ENCODE data around the gene VASH1.
A peak's percentile ranks its signal among the peaks of the same experiment; 100 is the strongest.

The VASH1 gene

DNA sequence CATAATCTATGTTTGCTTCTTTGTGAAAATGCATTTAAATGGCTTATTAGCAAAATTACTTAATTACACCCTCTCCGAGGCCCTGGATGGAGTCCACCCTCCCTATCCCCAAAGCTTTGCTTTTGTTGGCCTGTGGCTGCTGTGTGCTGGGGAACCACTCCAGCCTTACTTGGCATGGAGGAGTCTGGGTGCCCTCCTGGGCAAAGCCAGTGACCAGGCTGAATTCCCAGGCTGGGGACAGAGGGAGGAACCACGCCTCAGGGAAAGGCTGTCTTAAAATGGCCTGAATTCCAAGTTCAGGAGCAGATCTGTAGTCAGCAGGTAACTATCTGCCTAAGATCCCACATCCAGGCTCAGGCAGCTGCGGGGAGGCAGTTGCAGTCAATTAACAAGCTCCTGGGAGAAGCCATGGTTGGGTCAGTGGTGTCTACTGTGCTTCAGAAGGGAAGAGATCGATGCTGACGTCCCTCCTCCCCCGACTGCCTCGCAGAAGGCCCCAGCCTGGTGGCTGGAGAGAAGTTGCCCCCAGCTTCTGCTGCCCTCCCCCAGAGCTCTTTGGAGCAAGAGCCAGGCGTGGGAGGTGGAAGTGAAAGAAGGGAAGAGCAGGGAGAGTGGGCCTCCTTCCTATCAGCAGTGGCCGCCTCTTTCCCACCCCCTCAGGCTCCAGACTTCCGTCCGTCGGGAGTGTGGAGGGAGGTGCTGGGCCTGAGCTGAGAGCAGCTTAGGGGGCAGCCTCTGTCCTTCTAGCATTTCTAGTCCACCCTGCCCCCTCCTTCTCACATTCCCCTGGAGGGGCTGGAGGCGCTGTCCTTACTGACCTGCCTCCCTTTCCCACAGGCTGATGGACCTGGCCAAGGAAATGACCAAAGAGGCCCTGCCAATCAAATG lies 11.3 kb downstream of the VASH1 start:
- DNase-seq = no peak

DNA sequence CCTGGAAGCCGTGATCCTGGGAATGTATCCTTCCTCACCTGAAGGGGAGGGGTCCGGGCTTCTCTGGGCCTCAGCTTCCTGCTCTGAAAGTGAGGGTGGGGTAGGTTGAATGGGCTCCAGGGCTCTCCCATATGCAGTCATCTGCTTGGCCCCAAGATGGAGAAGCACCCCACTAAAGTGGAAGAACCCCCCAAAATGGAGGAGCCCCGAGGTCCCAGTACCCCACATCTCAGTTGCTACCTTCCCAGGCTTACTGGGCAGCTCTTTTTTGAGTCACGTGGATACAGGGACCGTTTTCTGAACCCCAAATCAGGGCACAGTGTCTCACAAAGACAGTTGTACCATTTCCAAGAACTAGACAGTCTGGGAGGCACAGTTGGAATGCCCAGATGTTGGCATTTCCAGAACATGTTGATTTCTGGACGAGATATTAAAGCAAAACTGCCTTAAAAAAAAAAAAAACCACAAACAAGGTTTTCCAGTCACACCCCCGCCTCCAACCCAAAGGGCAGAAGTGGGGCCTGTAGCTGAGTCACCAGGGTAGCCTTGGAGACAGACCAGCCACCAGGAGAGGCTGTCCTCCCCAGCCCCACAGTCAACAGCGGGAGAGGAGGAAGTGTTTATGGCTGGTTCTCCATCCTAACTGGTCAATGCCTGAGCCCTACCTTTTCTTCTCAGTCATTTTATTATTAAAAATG lies 12.1 kb downstream of the VASH1 start:
- no peak for DNase-seq

DNA sequence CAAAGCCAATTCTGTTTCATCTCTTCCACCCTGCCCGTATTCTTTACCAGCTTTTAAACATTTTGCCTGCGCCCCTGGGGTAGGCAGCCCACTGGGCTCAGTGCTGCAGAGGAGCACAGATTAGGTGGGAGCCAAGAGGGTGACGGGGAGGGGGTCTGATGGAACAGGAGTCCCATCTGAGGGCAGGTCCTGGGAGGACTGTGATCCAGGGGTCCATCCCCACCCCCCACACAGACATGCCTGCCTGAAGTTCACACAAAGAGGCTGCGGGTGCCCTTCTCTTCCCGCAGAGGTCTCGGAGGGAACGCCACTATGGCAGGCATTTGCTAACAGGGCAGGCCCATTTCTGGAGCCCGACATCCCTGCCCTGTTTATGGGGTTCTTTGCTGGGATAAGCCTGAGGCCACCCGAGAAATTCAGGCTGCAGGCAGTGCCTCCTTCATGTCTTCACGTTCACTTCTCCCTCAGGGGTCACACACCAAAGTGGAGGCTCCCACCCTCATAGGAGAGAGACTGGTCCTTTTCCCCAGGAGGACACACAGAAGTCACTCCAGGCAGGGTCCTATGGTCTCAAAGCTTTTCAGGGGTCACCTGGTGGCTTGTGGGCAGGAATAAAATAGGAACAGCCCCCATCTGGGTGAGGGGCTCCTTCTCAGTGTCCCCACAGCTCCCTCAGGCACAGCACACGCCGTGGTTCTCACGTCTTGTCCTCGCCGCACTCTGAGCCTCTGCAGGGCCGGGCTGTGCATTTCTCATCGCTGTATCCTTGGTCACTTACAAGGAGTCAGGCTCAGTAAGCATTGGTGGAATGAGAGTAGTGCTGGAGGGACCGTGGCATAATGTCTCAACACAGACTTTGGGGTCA lies 12.9 kb downstream of the VASH1 start:
- no peak for DNase-seq

DNA sequence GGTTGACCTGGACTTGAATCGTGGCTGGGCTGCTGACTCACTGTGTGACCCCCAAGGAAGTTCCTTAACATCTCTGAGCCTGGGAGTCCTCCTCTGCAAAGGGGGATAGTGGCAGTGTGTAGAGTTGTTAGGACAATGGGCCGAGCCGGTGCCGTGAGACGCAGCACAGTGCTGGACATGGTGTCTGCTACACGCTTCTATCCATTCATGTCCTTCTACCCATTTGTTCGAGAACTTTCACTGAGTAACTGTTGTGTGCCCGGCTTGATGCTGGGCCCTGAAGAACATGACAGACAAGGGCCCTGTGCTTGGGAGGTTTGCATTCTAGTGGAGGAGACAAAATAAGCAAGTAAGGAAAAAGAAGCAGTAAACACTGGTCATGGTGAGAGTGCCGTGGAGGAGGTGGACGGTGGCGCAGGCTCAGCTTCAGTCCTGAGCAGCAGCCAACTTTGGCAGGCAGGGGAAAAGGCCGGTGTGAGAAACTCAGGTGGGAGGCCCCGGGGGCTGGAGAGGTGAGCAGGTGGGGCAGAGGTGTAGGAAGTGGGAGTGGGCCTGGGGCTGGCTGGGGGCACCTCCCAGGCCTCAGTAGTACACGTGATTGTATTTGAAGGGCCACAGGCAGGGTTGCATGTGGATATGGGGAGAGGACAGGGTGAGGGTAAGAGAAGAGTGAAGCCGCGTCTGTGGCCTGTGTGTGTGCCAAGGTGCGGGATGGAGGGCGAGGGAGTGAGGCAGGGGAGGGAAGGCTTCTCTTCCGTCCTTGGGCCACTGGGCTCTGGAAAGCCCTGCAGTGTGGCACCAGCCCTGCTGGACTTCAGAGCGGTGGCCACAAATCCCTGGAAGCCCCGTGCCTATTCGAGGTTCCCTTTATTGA lies 13.8 kb downstream of the VASH1 start:
- no peak for DNase-seq

DNA sequence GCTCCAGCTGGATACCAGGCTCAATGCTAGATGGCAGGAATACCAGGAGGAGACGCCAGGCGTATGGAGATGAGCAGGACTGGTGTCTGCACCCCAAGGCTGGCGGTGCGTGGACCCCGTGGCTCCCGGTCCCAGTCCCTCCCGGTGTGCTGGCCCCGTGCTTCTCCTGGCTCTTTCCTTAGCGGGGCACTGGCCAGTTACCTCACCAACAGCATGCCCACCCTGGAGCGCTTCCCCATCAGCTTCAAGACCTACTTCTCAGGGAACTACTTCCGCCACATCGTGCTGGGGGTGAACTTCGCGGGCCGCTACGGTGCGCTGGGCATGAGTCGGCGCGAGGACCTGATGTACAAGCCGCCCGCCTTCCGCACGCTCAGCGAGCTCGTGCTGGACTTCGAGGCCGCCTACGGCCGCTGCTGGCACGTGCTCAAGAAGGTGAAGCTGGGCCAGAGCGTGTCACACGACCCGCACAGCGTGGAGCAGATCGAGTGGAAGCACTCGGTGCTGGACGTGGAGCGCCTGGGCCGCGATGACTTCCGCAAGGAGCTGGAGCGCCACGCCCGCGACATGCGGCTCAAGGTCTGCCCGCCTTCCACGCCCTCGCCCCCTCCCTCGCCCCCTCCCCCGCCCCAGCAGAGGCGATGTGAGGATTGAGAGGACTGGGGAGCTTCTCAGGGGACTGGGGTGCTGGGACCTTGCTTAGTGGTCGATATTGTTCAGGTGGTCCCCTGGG lies 14.6 kb downstream of the VASH1 start:
- no peak for DNase-seq

DNA sequence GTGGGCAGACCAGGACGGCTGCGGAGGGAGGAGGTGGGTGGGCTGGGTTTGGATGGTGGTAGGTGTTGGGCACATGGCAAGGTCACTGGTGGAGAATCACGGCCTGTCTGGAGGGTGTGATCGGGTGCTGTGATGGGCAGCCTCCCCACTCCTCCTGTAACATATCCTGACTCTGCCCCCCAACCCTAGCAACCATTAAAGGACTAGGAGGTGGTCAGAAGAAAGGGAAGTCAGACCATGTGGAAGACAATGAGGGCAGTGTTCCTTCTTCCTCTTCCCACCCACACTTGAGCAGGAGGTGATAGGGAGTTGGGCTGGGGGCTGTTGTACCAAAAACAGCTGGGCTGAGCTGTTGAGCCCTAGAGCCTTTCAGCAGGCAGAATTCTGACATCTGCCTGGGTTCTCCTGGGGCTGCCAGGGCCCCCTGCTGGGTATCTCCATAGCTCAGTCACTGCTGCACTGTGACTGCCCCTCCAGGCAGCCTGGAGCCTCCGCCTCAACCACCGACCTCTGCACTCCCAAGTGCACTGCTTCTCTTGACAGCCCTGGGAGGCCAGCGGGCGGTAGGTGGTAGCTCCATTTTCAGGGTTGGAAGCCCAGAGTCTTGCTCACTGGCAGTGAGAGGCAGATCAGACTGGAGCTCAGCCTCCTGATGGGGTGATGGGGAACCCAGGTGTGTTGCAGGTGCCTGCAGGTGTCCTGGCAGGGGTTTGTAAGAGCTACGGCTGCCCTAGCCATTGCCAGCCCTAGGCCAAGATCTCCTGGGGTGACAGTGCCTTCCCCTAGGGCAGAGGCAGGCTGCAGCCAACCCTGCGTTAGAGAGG lies 15.4 kb downstream of the VASH1 start:
- DNase-seq = peak; percentile 34

DNA sequence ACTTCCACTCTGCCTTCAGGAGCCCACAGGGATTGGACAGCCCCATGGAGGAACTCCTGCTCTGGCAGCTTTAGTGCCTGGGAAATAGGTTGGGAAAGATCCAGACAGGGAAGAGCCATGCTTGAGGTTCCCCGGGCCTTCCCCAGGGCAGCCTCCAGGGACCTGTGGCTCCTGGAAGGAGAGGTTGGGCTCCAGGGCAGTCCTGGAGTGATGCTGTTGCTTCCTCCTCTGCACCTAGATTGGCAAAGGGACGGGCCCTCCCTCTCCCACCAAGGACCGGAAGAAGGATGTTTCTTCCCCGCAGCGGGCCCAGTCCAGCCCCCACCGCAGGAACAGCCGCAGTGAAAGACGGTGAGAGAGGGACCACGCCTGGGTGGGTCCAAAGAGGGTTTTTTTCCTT lies 16.5 kb downstream of the VASH1 start:
- no peak for DNase-seq

DNA sequence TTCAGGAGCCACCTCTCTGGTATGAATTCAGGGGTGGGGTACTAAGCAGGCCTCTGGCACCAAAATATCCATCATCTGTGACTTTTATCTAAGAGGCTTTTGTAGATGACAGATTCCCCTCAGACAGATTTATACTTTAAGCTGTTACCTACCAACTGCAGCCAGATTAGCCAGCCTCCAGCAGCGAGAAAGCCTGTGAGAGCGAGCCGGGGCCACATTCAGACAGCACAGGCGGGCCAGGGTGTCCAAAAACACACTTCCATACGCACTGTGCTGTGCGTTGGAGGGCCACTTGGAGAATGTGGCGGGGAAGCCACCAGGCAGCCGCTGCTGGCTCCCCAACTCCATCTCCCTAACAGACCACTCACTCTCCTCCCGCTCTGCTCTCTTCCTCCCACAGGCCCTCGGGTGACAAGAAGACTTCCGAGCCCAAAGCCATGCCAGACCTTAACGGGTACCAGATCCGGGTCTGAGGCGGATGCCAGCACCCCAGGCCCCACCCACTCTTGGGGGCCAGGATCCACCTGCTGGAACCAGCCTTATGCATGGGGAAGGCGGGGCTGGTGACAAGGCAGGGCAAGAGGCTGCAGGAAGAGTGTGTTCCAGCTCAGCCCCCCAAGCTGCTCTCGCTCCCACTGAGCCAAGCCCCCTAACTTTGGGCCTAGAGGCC lies 17.4 kb downstream of the VASH1 start:
- DNase-seq = peak; percentile 75

DNA sequence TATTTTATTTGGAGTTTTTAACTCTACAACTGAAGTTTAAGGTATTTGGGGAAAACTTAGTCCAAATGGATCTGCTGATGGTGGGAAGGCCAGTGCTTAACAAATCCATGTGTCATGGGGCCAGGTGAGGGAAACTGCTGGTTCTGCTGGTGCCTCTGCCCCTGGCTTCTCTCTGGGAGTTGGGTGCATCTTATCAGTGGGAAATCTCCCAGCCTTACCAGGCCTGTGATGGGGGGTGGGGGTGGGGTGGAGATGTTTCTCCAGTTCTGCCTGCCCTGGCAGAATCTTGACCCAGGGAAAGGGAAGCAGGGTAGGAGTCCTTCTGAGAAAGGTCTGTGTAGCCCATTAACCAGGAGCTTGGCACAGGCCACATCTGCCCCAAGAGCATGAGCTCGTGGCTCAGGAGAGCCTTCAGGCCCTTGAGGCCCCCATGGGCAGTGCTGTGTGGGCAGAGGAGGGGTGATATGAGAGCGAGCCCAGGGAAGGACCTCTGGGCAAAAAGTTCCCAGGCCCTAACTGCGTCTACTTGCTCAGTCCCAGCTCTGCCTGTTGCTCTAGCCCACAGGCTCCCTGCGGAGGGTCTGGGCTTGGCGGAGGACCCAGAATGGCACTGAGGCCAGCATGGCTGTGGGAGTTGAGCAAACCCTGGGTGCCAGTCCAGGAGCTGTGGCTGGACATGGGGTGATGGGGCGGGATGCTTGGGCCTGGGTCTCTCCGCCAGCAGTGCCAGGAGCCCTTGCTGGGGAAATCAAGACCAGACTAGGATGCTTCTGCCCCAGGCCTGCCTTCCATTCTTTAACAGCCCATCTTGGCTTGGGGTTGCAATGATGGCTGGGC lies 18.2 kb downstream of the VASH1 start:
- DNase-seq = no peak

DNA sequence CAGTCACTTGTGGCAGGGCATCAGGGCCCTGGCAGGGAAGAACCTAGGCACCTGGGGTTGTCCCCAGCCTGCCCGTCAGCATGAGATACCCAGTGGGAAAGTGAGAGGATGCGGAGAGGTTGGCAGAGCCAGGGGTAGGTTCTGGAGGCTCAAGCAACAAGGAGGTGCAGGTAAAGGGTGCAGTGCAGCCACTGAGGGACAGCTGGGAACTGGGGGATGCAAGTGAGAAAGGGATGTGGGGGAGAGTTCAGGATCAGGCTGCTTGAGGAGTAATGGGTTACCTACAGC lies 18.7 kb downstream of the VASH1 start:
- DNase-seq = no peak

DNA sequence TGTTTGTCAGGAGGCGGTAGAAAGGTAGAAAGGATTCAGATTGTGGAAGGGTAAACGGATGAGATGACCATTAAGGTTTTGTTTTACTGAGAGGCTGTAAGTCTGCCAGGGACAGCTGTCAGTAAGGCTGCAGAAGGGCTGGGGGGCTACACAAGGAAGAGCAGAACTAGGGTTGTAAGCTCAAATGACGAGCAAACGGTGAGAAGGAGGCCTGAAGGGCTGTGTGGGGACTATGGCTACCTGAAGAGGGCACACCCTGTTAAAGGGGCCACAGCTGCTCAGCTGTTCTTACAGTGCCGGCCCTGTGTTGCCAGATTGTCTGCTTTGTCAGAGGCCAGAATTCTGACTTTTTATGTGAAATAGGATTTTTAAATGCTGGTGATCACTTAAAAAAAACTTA lies 19.1 kb downstream of the VASH1 start:
- DNase-seq = peak; percentile 4

DNA sequence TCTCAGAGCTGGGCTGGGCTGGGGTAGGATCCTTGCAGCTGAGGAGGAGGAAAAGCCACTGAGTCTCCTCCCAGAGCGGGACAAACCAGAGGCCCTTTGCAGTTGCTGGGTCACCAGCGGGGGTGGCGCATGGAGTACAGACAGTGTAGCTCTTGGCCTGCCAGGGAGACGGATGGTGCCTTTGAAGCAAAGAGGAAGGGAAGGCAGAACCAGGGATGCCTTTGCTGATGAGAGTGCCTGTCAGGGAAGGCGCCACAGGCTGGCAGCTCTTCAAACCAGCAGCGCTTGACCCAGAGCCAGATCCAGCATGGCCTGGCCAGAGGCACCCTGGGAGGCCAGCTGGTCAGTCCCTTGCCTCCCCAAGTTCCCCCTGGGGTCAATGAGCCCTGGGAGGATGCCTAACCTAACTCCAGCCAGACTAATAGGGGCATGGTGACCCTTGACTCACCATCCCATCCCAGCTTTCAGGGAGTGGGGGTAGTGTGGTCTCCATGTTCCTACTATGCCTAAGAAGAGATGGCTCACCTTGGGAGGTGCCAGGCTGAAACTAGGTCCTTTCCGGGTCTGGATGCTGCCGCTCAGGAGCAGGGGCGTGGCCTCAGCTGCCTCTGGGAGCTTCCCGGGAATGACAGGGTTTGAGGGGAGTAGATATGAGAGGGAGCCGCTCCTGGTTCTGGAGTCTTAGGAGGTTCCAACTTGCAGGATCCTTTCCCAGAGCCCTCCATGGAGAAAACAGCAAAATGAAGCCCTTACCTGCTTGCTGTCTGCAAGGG lies 19.8 kb downstream of the VASH1 start:
- DNase-seq = no peak

DNA sequence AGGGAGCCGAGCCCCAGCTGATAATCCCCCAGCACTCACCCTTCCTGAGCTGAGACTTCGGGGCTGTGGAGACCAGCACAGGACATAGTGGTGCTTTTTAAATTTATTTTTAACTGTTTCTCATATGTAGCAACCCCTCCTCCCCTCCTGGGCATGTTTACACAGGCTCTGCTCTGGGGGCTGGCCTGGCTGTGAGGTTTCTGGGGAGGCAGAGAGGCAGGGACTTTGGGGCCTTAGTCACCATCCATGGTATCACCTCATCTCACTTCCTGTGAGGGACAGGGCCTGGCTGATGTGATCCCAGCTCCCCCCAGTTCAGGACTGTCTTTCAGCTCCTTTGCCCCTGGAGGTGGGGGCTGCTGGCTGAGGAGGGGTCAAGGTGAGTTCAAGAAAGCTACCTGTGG lies 20.4 kb downstream of the VASH1 start:
- DNase-seq = no peak

DNA sequence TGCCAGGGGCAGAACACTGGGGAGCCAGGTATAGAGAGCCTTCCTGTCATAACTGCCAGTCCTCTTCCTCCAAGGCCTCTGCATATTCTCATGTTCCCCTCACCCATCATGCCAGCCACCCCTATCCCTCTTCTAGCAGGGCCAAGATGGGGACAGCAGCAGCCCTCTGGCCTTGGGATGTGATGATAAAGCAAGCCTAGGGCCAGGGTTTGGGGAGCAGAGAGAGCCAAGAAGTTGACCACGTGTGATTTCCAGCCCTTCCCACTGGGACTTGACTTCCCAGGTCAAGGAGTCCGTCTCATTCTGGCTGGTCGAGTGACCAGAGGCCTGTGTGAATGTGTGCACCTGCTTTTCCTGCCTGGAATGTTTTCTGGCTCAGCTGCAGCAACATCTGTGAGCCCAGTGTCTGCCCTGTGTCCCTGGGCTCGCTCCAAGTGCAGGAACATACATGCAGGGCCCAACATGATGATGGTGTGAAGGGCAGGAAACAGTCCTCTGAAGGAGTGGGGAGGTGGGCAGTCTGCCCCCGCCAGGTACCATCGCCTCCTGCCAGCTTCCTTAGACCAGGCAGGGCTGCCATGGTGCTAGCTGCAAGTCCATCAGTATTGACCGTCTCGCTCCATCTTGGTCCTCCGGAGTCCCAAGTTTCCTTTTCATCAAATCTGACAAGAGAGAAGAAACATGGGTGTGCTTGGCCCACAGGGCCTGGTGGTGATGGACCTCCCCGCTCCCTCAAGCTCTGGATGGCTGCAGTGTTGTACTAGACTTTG lies 21.0 kb downstream of the VASH1 start:
- DNase-seq = no peak

DNA sequence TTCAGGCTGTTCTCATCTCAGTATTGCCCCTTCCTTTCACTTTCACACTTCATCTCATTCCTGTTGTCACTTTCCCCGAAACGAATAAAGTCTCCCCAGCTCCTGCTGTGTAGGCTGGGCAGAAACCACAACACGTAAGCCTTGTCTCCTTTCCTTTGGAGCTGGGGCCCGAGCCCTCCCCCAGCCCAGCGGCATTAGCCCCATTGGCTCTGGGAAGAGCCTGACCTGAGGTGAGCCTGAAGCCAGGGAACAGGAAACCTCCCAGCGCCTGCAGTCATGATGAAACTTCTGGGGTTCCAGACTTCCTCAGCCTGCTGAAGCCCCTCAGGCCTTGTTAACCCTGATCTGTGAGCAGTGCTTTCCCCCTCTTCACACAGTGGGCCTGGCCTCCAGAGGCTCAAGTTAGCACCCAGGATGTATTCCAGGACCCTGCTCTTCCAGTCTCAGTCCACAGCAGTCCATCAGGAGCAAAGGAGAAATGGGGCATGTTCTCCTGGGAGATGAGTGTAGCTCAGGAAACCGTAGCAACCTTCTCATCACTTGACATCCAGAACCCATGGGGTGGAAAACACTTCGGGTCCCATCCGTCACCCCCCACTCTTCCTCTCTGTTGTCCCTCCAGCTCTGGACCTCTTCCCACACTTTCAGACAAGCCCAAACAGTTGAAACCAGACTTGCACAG lies 21.8 kb downstream of the VASH1 start:
- no peak for DNase-seq

DNA sequence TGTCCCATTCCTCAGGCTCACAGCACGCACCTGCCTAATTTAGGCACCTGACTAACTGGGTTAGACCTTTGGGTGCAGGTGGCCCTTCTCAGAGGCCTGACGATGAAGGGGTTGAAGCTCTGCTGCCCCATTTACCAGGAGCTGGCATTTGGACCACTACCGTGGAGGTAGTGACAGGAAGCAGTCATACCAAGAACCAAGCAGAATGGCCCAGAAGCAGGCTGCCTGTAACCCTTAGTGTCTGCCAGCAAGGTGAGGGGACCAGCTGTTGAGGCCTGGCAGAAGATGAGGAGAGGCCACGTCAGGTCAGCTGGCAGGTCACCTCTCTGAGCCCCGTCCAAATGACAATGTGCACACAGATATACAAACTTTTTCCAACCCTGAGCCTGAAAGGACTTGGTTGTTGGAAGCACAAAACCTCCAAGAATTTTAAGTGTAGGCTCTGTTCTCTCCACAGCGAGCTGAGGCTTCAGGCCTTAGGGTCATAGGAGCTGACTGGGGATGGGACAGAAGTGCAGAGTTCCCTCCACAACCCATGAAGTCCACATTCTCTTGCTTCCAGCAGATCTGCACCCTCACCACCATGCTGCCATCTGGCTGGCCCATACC lies 23.1 kb downstream of the VASH1 start:
- DNase-seq = no peak

DNA sequence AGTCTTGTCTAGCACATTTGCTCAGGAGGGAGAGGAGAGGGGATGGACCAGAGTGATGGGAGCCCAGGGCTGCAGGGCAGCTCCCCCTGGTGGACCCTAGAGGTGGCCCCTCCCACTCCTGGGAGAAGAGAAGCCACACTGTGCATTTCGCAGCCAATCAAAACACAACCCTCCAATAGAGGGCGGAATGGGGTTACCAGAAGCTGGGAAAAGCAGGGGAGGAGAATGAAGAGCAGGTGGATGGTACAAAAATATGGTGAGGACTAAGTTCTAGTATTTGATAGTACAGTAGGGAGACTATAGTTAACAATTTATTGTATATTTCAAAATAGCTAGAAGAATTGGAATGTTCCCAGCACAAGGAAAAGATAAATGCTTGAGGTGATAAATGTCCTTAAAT lies 23.6 kb downstream of the VASH1 start:
- peak; percentile 91 for DNase-seq
